PC-9 (cell line): ENCODE data around the gene GTPBP6. TPM values are rescaled to one million over a fixed set of nuclear protein-coding genes. Genes with fewer than 3 reads are reported as not detected.

Experiments
- BruUV-seq: library from RNA; stranded (reverse); fragments of 400-500 nt; replicated peaks from 2 replicates; lab custom pipeline; 2021; lab: Mats Ljungman, UMichigan
- CTCF ChIA-PET: fragments of 300-600 bp; sonication (Branson Sonifier 250); formaldehyde crosslinking; loops from one replicate; lab custom pipeline; 2022; ENCODE audit warnings: antibody characterized with exemption; lab: Charles Lee
- POLR2A ChIA-PET: fragments of 300-600 bp; sonication (Branson Sonifier 250); formaldehyde crosslinking; loops from one replicate; lab custom pipeline; 2022; ENCODE audit warnings: antibody characterized with exemption; ENCODE audit not compliant: unreplicated experiment; lab: Charles Lee
- DNase-seq, 2 experiments: peaks; one replicate each; pipeline versions ENCODE4 v3.0.0 to v3.0.0-alpha.2; 2015 to 2022; ENCODE audit warnings: mixed read lengths in 1 of 2
- H2AFZ ChIP-seq: fragments of 200-600 bp; sonication (generic); 2 replicates; pipeline ENCODE4 v1.8.1; 2017; ENCODE audit warnings: antibody characterized with exemption
- H3F3A ChIP-seq: fragments of 200-600 bp; sonication (generic); 2 replicates; pipeline ENCODE4 v1.8.1; 2017; ENCODE audit warnings: antibody characterized with exemption, mild to moderate bottlenecking, low read depth; ENCODE audit not compliant: insufficient read depth
- H3K27ac ChIP-seq: fragments of 200-600 bp; sonication (generic); 2 replicates; pipeline ENCODE4 v1.6.1; 2016; ENCODE audit warnings: mixed run types
- H3K27me3 ChIP-seq: fragments of 200-600 bp; sonication (generic); 2 replicates; pipeline ENCODE4 v1.6.1; 2016; ENCODE audit warnings: low read depth, mixed run types; ENCODE audit not compliant: insufficient read depth
- H3K36me3 ChIP-seq: fragments of 200-600 bp; sonication (generic); 2 replicates; pipeline ENCODE4 v1.6.1; 2016; ENCODE audit warnings: low read depth, mixed run types
- H3K4me1 ChIP-seq: fragments of 200-600 bp; sonication (generic); replicated peaks from 2 replicates; pipeline ENCODE4 v1.6.1; 2016; ENCODE audit warnings: mixed run types; ENCODE audit not compliant: insufficient read depth
- H3K4me2 ChIP-seq: fragments of 200-600 bp; sonication (generic); 2 replicates; pipeline ENCODE4 v1.6.1; 2017; ENCODE audit warnings: mixed run types
- H3K4me3 ChIP-seq: fragments of 200-600 bp; sonication (generic); 2 replicates; pipeline ENCODE4 v1.6.1; 2016; ENCODE audit warnings: mixed run types
- H3K79me2 ChIP-seq: fragments of 200-600 bp; sonication (generic); 2 replicates; pipeline ENCODE4 v1.6.1; 2017; ENCODE audit warnings: low read depth, mixed run types
- H3K9me2 ChIP-seq: fragments of 200-600 bp; sonication (generic); 2 replicates; pipeline ENCODE4 v1.8.1; 2017; ENCODE audit warnings: mild to moderate bottlenecking; ENCODE audit not compliant: insufficient read depth
- H3K9me3 ChIP-seq: fragments of 200-600 bp; sonication (generic); 2 replicates; pipeline ENCODE4 v1.8.1; 2016; ENCODE audit warnings: low read depth; ENCODE audit not compliant: insufficient read depth
- H4K20me1 ChIP-seq: fragments of 200-600 bp; sonication (generic); 2 replicates; pipeline ENCODE4 v1.8.1; 2017; ENCODE audit not compliant: insufficient read depth
- EZH2 ChIP-seq: fragments of 200-600 bp; sonication (generic); IDR thresholded peaks from 2 replicates; pipeline ENCODE4 v1.8.0; 2017; ENCODE audit warnings: antibody characterized with exemption, low read depth
- intact Hi-C: fragments of 100-400 bp; cut with micrococcal nuclease; formaldehyde crosslinking; loops from one replicate; pipeline ENCODE4 v1.10.0; 2022; ENCODE audit not compliant: unreplicated experiment
- total RNA-seq: library from RNA; stranded (reverse); gene quantifications from 2 replicates; pipeline ENCODE4 v1.2.3, GENCODE V29; 2021
- TF ChIP-seq, protein P1 (sequence below): fragments of 200-600 bp; sonication (generic); conservative IDR thresholded peaks from 2 replicates; pipeline ENCODE4 v1.6.1; 2017; ENCODE audit warnings: mixed run types, antibody characterized with exemption, mild to moderate bottlenecking, moderate library complexity

GTPBP6 gene
- total RNA-seq, 1 experiment from 2014 or later, result 43.5 TPM

GRCh38 chrX:357693-358471 lies 39.3 kb upstream of the GTPBP6 start:
- intact Hi-C loops, result no loop called here
- H4K20me1 ChIP-seq, result no peaks in the 10 kb centered on the region
- no peaks in the 10 kb centered on the region for H3K79me2 ChIP-seq
- no peaks in the 10 kb centered on the region for H3K36me3 ChIP-seq
- TF ChIP-seq, protein P1, sequence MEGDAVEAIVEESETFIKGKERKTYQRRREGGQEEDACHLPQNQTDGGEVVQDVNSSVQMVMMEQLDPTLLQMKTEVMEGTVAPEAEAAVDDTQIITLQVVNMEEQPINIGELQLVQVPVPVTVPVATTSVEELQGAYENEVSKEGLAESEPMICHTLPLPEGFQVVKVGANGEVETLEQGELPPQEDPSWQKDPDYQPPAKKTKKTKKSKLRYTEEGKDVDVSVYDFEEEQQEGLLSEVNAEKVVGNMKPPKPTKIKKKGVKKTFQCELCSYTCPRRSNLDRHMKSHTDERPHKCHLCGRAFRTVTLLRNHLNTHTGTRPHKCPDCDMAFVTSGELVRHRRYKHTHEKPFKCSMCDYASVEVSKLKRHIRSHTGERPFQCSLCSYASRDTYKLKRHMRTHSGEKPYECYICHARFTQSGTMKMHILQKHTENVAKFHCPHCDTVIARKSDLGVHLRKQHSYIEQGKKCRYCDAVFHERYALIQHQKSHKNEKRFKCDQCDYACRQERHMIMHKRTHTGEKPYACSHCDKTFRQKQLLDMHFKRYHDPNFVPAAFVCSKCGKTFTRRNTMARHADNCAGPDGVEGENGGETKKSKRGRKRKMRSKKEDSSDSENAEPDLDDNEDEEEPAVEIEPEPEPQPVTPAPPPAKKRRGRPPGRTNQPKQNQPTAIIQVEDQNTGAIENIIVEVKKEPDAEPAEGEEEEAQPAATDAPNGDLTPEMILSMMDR, result no peak
- TF ChIP-seq EZH2, result no peak
- H3K9me2 ChIP-seq, result no peaks in the 10 kb centered on the region
- no TSS peak for BruUV-seq
- POLR2A ChIA-PET, result no interaction called here
- H3F3A ChIP-seq, result no peaks in the 10 kb centered on the region
- H3K4me3 ChIP-seq, result no peak overlapping the region
- no peaks in the 10 kb centered on the region for H3K27me3 ChIP-seq
- no peak overlapping the region for H2AFZ ChIP-seq
- no peak for DNase-seq
- H3K4me2 ChIP-seq, result no peak overlapping the region
- H3K9me3 ChIP-seq, result no peaks in the 10 kb centered on the region
- H3K27ac ChIP-seq, result no peak overlapping the region
- no peaks in the 10 kb centered on the region for H3K4me1 ChIP-seq
- CTCF ChIA-PET, result no interaction called here

DNA sequence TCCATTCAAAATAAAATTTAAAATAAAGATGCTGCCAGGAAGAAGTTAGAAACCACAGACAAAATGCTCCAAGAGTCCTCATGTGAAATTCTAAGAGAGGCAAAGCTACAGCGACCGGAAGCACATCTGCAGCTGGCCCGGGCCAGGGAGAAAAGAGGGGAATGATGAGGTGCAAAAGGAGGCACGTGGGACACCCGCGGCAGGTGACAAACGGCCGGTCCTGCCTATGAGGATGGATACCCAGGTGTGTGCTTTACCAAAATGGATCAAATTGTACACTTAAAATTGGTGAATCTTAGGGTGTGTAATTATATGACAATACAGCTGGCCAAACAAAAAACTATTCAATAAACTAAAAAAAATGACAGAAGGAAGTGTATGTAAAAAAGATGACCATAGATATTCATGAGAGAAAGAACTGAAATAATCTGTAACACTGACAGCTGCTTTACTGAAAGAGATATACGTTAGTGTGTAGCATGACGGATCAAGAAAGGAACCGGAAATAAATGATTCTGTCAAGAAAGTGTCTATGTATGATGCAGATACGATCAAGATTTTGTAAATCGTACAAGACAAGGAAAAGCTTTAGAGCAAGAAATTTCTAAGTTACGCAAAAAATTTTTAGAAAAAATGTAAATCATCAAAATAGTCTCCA lies 38.6 kb upstream of the GTPBP6 start:
- BruUV-seq, result no TSS peak

GRCh38 chrX:356385-357034 lies 37.9 kb upstream of the GTPBP6 start:
- Histone ChIP-seq H3K9me2 (no peaks in the 10 kb centered on the region), H3K36me3 (no peaks in the 10 kb centered on the region), H3K4me3 (no peak overlapping the region), H2AFZ (no peak overlapping the region), H3K27ac (no peak overlapping the region), H3K4me2 (no peak overlapping the region), H3K4me1 (no peaks in the 10 kb centered on the region), H3F3A (no peaks in the 10 kb centered on the region), H3K9me3 (no peaks in the 10 kb centered on the region), H4K20me1 (no peaks in the 10 kb centered on the region), H3K79me2 (no peaks in the 10 kb centered on the region), H3K27me3 (no peaks in the 10 kb centered on the region)
- BruUV-seq, result no TSS peak
- no peak for TF ChIP-seq EZH2
- no peak for DNase-seq
- ChIA-PET CTCF (no interaction called here), POLR2A (no interaction called here)
- intact Hi-C loops, result no loop called here

More for the DNA sequence above, 38.6 kb upstream of the GTPBP6 start:
- no peak overlapping the region for H3K4me2 ChIP-seq
- no peaks in the 10 kb centered on the region for H3K36me3 ChIP-seq
- intact Hi-C loops, result no loop called here
- H4K20me1 ChIP-seq, result no peaks in the 10 kb centered on the region
- H3K79me2 ChIP-seq, result no peaks in the 10 kb centered on the region
- no peaks in the 10 kb centered on the region for H3K9me3 ChIP-seq
- CTCF ChIA-PET, result no interaction called here
- H3K4me3 ChIP-seq, result no peak overlapping the region
- TF ChIP-seq EZH2, result no peak
- TF ChIP-seq, protein P1, result no peak
- no peak for DNase-seq
- H3K9me2 ChIP-seq, result no peaks in the 10 kb centered on the region
- no peaks in the 10 kb centered on the region for H3F3A ChIP-seq
- H2AFZ ChIP-seq, result no peak overlapping the region
- POLR2A ChIA-PET, result no interaction called here
- H3K27me3 ChIP-seq, result no peaks in the 10 kb centered on the region
- H3K27ac ChIP-seq, result no peak overlapping the region
- no peaks in the 10 kb centered on the region for H3K4me1 ChIP-seq
